Stimulated activated CD8-positive, alpha-beta memory T cell treated with anti-CD3 and anti-CD28 coated beads, Interleukin-12 subunit alpha, Interleukin-12 subunit beta, amount 100 ng/mL, for 24 hours (primary cell): ENCODE data around the gene ARPC1A.
"Not testable (repeated sequence)": the region's sequence is repeated elsewhere in the genome, so short reads cannot be mapped to it uniquely, and the experiment has no call there.

Experiments used
- DNase-seq: peaks from one replicate; pipeline ENCODE4 v3.0.0-alpha.2; 2020; ENCODE audit errors: extremely low read depth

ARPC1A gene

DNA sequence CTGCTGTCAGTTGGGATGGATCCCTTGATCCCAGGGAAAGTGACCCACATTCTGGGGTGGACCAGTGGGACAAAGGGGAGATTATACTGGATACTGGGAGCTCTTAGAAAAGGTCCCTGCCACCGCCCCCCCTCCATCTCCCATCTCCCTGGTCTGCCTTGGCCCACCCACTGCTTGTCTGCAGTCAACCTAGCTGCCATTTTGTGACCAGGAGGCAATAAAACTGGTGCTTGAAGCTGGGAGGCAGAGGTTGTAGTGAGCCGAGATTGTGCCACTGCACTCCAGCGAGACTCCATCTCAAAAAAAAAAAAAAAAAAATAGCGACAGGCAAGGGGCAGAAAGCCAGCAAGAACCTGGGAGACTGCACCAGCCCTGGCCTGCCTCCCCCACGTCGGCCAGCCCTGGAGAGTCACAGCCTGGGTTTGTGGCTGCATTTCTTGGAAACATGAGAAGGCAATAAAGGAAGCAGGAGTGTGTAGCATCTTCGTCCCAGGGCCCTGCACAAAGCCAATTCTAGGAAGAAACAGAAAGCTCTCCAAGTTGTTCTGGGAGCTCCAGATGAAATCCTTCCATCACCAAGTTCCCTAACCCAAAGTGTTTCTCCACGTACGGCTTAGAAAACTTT, 44.2 kb downstream of the ARPC1A start:
- DNase-seq = no peak

DNA sequence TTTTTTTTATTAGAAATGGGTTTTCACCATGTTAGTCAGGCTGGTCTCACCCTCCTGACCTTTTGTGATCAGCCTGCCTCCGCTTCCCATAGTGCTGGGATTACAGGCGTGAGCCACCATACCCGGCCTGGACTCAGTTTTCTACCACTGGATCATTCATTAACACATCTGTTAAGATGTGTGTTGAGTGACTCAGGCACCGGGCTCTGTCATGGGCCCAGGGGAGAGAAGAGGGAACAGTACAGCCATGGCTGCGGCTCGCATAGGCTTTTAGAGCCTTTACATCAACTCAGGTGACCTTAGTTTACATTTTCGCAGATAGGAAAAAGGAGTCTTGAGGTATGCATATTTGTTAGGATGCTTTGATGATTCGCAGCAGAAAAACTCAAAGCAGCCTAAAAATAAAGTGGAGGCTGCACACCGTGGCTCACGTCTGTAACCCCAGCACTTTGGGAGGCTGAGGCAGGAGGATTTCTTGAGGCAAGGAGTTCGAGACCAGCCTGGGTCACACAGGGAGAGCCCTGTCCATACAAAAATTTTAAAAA, 45.8 kb downstream of the ARPC1A start:
- no peak for DNase-seq

DNA sequence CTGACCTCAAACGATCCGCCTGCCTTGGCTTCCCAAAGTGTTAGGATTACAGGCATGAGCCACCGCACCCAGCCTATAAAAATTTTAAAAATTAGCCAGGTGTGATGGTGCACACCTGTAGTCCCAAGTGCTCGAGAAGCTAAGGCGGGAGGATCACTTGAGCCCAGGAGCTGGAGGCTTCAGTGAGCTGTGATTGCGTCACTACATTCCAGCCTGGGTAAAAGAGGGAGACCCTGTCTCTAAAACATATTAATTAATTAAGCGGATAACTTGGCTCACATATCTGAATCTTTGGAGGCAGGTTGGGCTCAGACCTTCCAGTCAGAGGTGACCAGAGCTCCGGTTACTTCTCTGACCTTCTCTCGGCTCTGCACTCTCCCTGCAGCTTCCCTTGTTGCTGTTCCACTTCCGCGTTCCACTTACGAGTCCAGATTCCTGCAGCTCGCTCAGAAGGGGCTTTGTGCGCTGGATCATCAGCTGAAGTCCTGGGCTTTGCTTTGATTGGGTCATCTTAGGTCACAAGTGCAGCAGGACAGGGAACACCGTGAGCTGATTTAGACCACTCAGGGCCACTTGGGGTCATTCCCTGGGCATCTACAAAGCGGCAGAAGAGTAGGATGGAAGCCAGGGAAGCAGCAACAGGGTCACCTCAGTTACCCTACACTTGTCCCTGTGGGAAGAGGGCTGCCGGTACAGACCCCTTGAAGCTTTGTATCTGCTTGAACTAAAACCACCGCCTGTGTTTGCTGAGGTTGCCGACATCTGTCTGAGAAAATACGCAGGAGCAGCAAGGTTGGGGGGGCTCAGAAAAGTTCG, 46.8 kb downstream of the ARPC1A start:
- DNase-seq = no peak

DNA sequence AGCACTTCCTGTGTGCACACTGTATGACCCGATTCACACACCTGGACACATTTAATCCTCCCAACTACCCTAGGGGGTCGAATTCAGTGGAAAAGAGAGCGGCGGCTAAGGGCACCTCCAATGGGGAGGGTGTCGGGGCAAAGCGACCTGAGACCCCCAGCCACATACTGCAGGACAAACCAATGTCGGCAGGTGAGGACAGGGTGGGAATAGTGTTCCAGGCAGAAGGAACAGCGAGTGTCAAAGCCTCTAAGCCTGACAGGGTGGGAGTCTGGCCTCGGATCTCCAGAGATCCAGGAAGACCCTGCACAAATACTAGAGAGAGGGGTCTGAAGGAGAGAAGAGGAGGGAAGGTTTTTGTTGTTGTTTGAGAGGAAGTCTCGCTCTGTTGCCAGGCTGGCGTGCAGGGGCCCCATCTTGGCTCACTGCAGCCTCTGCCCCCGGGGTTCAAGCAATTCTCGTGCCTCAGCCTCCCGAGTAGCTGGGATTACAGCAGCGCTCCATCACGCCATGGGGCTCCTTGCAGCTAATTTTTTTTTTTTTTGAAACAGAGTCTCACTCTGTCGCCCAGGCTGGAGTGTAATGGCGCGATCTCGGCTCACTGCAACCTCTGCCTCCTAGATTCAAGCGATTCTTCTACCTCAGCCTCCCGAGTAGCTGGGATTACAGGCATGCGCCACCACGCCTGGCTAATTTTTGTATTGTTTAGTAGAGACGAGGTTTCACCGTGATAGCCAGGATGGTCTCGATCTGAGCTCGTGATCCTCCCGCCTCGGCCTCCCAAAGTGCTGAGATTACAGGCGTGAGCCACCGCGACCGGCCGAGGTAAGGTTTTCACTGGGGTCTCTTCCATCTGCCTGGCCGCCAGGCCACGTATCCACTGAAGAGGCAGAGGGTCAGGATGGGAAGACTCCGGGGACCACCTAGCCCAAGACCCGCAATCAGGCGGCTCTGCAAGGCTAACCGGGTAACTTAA, 47.7 kb downstream of the ARPC1A start:
- DNase-seq = no peak

DNA sequence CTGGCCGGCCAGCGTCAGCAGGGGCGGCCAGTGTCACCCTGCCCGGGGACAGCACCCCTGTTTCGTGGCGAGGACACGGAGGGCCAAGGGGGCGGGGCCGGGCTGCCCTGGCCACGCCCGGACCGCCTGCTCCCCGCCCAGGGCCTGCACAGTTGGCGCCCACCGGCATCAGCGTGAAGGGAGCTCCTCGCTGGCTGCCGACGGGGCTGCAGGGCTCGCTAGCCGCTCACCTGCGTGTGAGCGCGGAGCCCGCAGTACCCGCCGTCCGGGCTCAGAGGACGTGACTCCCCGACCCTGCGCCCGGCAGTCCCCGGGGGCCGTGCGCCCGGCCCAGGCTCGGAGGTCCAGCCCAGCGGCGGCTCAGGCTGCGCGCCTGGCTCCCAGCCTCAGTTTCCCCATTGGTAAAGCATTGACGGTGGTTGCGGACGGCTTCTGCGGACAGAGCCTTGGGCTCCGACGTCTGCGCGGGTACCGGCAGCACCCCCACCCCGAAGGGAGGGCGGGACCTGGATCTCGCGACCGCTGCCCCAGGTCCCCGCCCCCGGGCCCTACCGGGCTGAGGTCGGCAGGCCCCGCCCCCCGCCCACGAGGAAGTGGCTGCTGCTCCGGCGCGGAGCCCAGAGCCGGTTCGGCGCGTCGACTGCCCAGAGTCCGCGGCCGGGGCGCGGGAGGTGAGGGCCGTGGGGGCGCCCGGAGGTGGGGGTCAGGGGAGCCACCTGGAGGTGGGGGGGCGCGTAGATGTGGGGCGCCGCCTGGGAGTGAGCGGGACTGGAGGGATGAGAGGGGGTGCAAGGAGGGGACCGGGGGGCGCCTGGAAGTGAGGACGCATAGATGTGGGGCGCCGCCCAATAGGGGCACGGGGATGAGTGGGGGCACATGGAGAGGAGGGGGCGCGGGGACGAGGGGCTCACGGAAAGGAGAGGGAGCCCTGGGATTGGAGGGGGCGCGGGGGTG, 48.7 kb downstream of the ARPC1A start, which contains the start of gene ARPC1B:
ARPC1B (plus strand) TSS at position 620 of the 954 bp plus-strand sequence. CDS start 10,985 bp downstream, outside the sequence.
- DNase-seq = peak; percentile 77

DNA sequence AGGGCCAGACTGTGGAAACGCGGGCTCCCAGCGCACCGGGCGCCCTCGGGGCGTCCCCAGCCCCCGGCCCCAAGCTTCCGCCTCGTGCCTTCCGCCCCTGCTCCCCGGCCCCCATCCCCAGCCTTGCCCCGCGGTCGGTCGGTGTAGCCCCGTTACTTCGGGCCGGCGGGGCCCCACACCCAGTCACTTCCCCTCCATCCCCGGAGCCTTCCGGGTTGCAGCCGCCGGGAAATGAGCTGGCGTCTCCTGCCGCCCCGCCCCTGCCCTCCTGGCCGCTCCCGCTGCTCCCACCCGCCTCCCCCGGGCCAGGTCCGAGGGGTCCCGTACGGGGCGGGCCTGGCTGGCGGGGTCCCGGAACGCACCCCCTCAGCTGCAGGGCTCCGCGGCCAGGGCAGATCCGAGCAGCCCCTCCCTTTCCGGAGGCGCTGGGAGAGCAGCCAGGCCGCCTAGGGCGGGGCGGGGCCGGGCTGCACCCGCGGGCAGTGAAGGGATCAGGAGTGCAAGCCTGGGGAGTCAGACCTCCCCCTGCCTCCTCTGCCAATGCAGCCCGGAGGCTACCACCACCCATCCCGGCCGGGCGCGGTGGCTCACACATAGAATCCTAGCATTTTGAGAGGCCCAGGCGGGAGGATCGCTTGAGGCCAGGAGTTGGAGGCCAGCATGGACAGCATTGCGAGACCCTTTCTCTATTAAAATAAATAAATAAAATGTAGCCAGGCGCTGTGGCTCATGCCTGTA, 49.5 kb downstream of the ARPC1A start:
- no peak for DNase-seq

DNA sequence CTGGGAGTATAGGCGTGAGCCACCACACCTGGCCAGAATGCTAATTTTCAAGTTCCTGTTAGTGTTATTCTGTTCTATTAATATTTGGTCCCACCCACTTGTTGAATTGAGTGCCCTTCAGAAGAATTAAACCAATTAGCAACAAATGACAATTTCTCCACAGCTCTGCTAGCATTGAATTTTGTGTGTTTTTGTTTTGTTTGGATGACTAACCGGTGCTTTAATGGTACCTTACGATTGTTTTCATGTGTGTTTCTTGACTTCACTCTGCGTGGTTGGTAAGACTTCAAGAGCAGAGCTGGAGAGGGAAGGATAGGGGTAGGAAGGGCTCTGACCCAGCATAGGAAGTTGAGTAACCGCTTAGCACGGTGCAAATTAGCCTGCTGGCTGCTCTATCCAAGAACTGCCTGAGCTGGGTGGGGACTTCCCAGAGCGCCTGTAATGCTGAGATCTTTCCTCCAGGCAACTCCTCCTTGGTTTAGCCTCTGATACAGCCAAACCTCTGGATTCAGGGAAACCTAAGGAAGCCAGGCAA, 53.4 kb downstream of the ARPC1A start:
- no peak for DNase-seq

DNA sequence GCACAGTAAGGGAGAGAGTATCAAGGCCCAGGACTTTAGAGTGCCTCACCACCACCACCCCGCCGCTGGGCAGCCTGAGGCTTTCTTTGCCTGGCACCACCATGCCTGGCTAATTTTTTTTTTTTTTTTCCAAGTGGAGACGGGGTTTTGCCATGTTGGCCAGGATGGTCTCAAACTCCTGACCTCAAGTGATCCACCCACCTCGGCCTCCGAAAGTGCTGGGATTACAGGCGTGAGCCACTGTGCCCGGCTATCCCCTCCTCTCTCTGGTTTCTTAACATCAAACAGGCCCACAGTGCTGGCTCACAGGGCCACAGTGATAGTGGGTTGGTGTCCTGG, 54.0 kb downstream of the ARPC1A start:
- DNase-seq = not testable (repeated sequence)

DNA sequence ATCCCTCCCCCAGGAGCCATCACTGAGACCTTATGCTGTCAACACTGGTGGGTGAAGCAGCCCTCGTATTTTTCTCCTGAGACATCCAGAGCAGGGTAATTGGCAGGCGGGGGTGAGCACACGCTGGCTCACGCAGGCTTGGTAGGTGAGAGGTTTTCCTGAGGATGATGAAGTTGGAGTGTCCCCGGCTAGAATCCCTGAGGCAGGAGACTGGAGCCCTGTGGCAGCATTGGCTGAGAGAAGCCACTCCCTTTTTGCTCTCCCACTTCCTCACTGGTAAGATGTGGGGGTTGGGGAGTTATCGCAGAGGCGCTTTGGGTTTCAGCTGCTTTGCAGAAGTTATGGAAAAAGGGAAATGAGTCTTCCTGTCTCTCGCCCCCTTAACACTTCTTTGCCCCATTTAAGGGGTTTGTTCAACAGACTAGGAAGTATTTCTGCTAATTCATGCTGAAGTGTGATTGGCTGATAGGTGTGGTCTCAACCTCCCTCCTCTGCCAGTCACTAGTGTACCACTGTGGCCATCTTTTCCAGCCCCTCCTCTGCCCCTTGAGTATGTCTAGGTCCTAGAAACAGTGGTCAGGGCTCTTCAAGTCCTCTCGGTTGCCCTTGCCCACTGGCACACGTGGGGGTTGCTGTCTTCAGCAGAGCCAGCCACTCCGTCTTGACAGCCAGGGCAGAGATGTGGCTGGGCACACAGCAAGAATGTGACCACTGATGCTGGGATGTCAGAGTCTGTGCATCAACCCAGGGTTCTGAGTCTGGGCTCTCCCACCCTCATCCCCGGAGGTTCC, 54.5 kb downstream of the ARPC1A start:
- DNase-seq = no peak

DNA sequence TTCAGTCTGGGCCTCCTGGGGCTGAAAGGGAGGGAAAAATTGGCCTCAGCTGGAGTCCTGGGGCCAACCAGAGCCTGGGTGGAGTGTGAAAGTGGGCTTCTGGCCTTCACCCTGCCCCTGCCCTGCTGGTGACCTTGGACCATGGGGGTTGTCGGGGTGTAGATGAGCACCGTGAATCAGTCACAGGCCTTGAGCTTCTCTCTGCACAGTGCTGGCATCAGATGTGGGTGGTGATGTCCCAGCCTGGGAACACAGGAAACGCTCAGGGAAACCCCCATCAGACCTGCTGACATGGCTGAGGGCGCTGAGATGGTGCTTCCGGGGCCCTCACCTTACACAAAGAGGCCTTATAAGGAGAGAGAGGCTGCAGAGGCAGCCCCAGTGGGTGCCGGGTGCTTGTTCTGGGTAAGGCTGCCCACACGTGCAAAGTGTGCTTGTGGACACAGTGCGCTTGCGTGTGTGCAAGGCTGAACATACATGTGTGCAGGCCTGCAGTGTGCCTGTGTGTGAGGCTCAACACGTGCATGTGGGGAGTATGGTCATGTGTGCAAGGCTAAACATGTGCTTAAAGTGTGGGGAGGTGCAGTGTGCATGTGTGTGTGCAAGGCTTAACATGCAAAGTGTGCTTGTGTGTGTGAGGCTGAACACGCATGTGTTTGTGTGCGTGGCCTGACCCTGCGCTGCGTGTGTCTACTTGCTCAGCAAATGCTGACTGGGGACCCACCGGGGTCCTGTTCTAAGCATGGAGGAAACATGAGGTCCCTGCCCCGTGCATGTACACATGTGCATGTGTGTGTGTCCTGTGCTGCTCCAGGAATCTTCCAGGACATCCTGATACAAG, 55.3 kb downstream of the ARPC1A start:
- peak; percentile 70 for DNase-seq

DNA sequence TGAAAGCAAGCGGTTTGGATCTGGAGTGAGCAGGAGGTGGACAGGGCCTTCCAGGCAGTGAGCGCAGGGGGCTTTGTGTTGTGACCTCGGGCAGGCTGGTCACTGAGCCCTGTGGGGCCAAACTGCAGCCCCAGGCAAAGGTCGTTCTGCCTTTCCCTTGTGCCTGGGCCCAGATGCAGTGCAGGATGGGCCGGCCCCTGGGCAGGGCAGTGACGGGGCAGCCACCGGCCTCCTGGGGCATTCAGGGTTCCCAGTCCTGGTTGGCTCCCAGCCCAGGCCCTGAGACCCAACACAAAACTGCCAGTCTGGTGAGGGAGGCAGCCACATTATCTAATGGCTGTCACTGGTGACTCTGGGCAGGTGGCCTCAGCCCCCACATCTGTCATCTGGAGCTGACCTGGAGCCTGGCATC, 56.0 kb downstream of the ARPC1A start:
- no peak for DNase-seq

DNA sequence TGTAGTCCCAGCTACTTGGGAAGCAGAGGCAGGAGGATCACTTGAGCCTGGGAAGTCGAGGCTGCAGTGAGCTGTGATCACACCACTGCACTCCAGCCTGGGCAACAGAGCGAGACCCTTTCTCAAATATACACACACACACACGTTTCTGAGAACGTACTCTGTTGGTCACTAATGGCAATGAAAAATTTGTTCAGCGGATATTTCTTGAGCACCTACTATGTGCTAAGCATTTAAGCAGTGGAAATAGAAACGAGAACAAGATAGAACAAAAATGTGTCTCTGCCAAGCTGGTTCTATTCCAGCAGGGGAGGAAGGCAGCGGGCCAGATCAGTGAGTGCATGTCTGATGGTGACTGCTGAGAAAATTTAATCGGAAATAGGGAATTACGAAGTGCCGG, 57.5 kb downstream of the ARPC1A start:
- DNase-seq = no peak

DNA sequence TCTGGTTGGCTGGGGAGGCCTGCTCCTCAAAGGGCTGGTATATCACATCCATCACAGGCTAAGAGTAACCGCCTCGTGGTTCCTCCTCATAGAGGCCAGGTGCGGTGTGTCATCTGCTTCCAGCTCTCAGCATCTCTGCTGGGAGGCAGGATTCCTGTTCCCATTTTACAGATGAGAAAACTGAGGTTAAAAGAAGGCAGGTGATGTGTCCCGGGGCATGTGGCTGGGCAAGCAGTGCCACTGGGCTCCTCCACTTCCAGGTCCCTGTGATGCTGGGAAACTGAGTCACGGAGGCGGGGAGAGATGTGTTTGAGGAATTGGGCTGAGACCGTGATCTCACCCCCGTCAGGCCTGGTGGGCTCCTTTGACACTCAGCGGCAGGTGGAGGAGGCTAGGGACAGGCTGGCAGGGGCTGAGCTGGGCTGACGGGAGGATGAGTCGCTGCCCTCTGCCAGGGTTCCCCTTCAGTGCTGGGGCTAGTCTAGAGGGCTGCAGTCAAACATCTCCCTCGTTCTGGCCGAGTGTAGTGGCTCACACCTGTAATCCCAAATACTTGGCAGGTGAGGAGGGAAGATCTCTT, 58.2 kb downstream of the ARPC1A start:
- no peak for DNase-seq

DNA sequence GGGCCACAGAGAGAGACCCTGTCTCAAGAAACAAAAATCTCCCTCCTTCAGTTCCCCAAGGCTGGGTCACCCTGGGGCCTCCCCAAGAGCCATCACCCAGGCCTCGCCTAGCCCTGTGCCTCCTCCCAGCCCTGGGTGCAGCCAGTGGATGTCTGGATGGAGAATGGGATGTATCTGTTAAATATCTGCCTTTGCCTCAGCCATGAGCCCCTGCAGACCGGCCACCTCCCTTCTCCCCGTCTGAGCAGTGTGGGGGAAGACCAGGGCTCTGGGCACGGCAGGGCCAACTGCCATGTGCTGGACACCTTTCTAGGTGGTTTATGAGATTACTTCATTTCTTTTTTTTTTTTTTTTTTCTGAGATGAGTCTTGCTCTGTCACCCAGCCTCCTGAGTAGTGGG, 58.8 kb downstream of the ARPC1A start:
- DNase-seq = no peak

DNA sequence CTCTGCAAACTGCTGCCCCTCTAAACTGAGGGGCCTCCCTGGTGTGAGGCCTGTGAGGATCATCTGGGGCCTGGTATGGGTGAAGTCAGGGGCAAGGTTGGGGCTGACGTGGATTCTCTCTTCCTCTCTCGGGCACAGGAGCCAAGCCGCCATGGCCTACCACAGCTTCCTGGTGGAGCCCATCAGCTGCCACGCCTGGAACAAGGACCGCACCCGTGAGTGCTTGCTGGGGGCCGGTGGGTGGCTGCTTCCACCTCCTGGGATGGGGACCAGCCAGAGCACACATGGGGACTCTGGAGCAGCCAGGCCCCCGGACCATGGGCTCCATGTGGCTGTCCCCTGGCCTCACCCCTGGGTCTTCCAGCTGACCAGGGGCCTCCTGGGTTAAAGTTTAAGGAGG, 59.9 kb downstream of the ARPC1A start:
- no peak for DNase-seq

DNA sequence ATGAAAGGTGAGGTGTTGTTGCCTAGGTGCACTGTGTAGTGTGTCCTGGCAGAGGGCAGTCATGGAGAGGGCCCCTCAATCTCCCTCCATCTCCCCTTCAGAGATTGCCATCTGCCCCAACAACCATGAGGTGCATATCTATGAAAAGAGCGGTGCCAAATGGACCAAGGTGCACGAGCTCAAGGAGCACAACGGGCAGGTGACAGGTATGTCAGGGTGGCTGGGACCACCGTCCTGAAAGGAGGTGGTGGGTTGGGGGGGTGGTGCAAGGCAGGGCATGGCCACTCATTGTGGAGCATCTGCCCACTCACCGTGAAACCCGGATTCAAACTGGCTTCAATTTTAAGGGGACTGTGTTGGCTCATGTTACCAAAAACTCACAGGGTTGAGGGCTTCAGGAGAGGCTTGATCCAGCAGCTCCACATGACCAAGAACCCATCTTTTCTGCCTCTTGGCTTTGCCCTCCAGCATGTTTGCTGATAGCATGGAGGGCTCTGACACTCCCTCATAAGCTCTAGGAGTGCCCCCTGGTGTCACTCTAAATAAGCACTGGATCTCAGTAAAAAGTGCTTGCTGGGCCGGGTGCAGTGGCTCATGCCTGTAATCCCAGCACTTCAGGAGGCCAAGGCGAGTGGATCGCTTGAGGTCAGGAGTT, 61.0 kb downstream of the ARPC1A start:
- no peak for DNase-seq

DNA sequence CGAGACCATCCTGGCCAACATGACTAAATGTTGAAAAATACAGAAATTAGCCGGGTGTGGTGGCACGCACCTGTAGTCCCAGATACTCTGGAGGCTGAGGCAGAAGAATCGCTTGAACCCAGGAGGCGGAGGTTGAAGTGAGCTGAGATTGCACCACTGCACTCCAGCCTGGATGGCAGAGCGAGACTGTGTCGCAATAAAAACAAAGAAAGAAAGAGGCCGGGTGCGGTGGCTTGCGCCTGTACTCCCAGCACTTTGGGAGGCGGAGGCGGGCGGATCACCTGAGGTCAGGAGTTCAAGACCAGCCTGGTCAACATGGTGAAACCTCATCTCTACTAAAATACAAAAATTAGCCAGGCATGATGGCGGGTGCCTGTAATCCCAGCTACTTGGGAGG, 61.5 kb downstream of the ARPC1A start:
- DNase-seq = not testable (repeated sequence)
